ENCODE data around the gene PPFIA1. TPM values are rescaled to one million over a fixed set of nuclear protein-coding genes. Genes with fewer than 3 reads are reported as not detected.
"Not testable (repeated sequence)": the region's sequence is repeated elsewhere in the genome, so short reads cannot be mapped to it uniquely, and the experiment has no call there.

Gene PPFIA1
- total RNA-seq, 4 donors from 2014 or later = 18.8 to 79.7 (median 39.1) TPM

DNA sequence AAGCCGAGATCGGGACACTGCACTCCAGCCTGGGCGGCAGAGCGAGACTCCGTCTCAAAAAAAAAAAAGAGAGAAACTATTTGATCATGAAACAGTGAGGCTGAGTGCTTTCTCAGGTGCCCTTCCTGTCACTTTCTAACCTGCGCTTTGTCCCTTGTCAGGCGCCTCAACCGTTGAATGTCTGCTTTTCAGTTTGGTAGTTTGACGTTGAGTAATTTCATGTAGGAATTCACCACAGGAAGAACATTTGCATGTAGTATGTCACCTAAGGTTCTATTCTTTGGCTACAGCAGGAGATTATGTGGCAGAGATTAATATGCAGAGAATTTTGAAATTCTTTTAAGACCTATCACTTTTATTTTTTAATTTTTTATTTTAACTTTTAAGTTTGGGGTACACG, 57.2 kb downstream of the PPFIA1 start:
- Histone ChIP-seq H3K27me3 (no peaks in the 10 kb centered on the region), H3K27ac (peak overlapping the region; percentile 66 to 77), H3K36me3 (no peaks in the 10 kb centered on the region), H3K4me1 (no peaks in the 10 kb centered on the region), H3K9me3 (no peaks in the 10 kb centered on the region), H3K4me3 (no peak overlapping the region)
- intact Hi-C loops (cut with DNase I; ENCODE audit: low total_unique reads) = no loop called here
- TF ChIP-seq, protein P1, sequence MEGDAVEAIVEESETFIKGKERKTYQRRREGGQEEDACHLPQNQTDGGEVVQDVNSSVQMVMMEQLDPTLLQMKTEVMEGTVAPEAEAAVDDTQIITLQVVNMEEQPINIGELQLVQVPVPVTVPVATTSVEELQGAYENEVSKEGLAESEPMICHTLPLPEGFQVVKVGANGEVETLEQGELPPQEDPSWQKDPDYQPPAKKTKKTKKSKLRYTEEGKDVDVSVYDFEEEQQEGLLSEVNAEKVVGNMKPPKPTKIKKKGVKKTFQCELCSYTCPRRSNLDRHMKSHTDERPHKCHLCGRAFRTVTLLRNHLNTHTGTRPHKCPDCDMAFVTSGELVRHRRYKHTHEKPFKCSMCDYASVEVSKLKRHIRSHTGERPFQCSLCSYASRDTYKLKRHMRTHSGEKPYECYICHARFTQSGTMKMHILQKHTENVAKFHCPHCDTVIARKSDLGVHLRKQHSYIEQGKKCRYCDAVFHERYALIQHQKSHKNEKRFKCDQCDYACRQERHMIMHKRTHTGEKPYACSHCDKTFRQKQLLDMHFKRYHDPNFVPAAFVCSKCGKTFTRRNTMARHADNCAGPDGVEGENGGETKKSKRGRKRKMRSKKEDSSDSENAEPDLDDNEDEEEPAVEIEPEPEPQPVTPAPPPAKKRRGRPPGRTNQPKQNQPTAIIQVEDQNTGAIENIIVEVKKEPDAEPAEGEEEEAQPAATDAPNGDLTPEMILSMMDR (IDR thresholded peaks at IDR 0.05) = no peak
- DNase-seq = no peak

- Histone ChIP-seq H3K27ac (no peak overlapping the region), H3K36me3 (no peaks in the 10 kb centered on the region), H3K9me3 (no peaks in the 10 kb centered on the region), H3K27me3 (no peaks in the 10 kb centered on the region), H3K4me1 (no peaks in the 10 kb centered on the region), H3K4me3 (no peak overlapping the region)
- DNase-seq = no peak
- TF ChIP-seq POLR2A (IDR thresholded peaks at IDR 0.05) = no peak
- TF ChIP-seq, protein P1 (IDR thresholded peaks at IDR 0.05) = no peak
- intact Hi-C loops (cut with DNase I; ENCODE audit: low total_unique reads) = no loop called here
These were observed 58.1 kb downstream of the PPFIA1 start for GRCh38 chr11:70328556-70328955.

GRCh38 chr11:70331320-70331843, 60.9 kb downstream of the PPFIA1 start:
- H3K4me3 ChIP-seq; H3K27ac ChIP-seq; DNase-seq; H3K9me3 ChIP-seq; H3K4me1 ChIP-seq; H3K27me3 ChIP-seq; intact Hi-C loops (cut with DNase I; ENCODE audit: low total_unique reads); H3K36me3 ChIP-seq: not testable (repeated sequence)

DNA sequence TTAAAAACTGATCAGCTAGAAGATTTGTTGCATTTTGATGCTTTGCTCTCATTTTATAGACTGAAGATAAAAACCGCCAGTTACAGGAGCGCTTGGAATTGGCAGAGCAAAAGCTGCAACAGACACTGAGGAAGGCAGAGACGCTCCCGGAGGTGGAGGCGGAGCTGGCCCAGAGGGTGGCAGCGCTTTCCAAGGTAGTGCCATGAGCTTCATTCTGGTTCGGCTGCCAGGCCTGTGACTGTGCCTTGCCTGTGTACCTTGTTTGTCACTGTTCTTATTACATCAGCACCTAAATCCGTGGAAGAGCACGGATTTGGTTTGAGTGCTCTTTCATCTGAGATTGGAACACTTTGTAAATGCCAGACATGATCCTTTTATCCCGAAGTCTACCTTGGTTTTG, 61.4 kb downstream of the PPFIA1 start:
- Histone ChIP-seq H3K27ac (no peak overlapping the region), H3K27me3 (no peaks in the 10 kb centered on the region), H3K4me1 (no peaks in the 10 kb centered on the region), H3K36me3 (no peaks in the 10 kb centered on the region), H3K4me3 (no peak overlapping the region), H3K9me3 (no peaks in the 10 kb centered on the region)
- TF ChIP-seq, protein P1 (IDR thresholded peaks at IDR 0.05) = no peak
- TF ChIP-seq POLR2A (IDR thresholded peaks at IDR 0.05) = no peak
- intact Hi-C loops (cut with DNase I; ENCODE audit: low total_unique reads) = no loop called here
- DNase-seq = no peak

DNA sequence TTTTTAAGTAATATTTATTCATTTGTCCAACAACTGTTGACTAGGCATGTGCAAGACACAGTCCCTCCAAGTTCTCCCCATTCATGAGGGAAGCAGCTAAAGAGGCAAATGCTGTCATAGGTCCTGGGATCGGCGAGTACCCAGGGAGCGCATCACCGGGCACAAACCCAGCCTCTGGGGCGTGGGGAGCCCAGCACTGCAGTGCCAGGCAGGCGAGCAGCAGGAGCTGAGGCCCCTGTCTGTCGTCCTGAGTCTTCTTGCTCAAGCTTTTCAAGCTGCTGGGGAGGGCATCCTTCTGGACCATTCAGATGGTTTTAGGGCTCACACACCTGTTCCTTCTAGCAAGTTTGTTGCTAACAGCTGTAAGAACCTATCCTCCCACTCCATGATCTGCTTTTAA, 62.1 kb downstream of the PPFIA1 start:
- Histone ChIP-seq H3K27me3 (no peaks in the 10 kb centered on the region), H3K4me1 (no peaks in the 10 kb centered on the region), H3K9me3 (no peaks in the 10 kb centered on the region), H3K4me3 (no peak overlapping the region), H3K27ac (peak overlapping the region in 1 of 2 donors; percentile 13), H3K36me3 (no peaks in the 10 kb centered on the region)
- TF ChIP-seq POLR2A (IDR thresholded peaks at IDR 0.05) = no peak
- TF ChIP-seq, protein P1 (IDR thresholded peaks at IDR 0.05) = no peak
- intact Hi-C loops (cut with DNase I; ENCODE audit: low total_unique reads) = no loop called here
- DNase-seq = no peak

GRCh38 chr11:70333261-70333660, 62.8 kb downstream of the PPFIA1 start:
- Histone ChIP-seq H3K36me3 (no peaks in the 10 kb centered on the region), H3K27me3 (no peaks in the 10 kb centered on the region), H3K27ac (peak overlapping the region in 1 of 2 donors; percentile 13), H3K4me1 (no peaks in the 10 kb centered on the region), H3K4me3 (no peak overlapping the region), H3K9me3 (no peaks in the 10 kb centered on the region)
- DNase-seq = peak; percentile 24 to 58
- TF ChIP-seq POLR2A (IDR thresholded peaks at IDR 0.05) = no peak
- TF ChIP-seq, protein P1 (IDR thresholded peaks at IDR 0.05) = no peak
- intact Hi-C loops (cut with DNase I; ENCODE audit: low total_unique reads) = no loop called here

Data from uterus (tissue), 4 donors.